ENCODE data around the gene EIF4G2. TPM values are rescaled to one million over a fixed set of nuclear protein-coding genes. Genes with fewer than 3 reads are reported as not detected.

Gene EIF4G2
- total and polyA plus RNA-seq, 2 experiments from 2014 or later: 358 to 788 TPM

DNA sequence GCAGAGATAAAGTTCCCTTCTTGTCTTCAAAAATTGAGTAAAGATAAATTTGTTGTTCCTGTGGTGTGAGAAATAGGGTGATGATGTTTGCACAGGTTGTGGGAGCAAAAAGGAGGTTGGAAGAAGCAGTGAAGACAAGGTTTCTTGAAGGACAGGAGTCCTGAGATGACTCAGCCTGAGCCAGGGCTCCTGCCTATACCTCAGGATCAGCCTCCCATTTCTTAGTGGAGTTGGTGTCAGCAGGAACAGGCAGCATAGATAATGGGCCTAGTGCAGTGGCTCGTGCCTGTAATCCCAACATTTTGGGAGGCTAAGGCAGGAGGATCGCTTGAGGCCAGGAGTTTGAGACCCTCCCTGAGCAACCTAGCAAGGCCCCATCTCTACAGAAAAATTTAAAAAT, 28.7 kb downstream of the EIF4G2 start (continued):
- TF ChIP-seq ZNF462 (CRISPR knock-in tag; IDR thresholded peaks at IDR 0.05) (no peak), STAT1 (IDR thresholded peaks at IDR 0.05; ENCODE audit: unreplicated experiment) (no peak), ZNF331 (CRISPR knock-in tag; IDR thresholded peaks at IDR 0.05; ENCODE audit: low read depth) (no peak), POLR2AphosphoS5 (IDR thresholded peaks at IDR 0.05; ENCODE audit: low read depth) (no peak)
- TF ChIP-seq, protein P1, sequence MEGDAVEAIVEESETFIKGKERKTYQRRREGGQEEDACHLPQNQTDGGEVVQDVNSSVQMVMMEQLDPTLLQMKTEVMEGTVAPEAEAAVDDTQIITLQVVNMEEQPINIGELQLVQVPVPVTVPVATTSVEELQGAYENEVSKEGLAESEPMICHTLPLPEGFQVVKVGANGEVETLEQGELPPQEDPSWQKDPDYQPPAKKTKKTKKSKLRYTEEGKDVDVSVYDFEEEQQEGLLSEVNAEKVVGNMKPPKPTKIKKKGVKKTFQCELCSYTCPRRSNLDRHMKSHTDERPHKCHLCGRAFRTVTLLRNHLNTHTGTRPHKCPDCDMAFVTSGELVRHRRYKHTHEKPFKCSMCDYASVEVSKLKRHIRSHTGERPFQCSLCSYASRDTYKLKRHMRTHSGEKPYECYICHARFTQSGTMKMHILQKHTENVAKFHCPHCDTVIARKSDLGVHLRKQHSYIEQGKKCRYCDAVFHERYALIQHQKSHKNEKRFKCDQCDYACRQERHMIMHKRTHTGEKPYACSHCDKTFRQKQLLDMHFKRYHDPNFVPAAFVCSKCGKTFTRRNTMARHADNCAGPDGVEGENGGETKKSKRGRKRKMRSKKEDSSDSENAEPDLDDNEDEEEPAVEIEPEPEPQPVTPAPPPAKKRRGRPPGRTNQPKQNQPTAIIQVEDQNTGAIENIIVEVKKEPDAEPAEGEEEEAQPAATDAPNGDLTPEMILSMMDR (conservative IDR thresholded peaks at IDR 0.05; ENCODE audit: low read depth in 2 of 2): no peak

- Mint-ChIP-seq H3K4me3 (no peak overlapping the region), H3K27ac (no peak overlapping the region), H3K27me3 (ENCODE audit: insufficient read depth, low read depth, poor library complexity) (no peaks in the 10 kb centered on the region), H3K9me3 (no peaks in the 10 kb centered on the region), H3K36me3 (ENCODE audit: low read depth) (peaks cover 40% of the 10 kb centered on the region), H3K4me1 (peaks cover 4% of the 10 kb centered on the region; the same call in 1 of the 3 replicates)
- 0 out of 2 replicates have a peak overlapping the region, but pooled peaks have one; percentile 6 for H3K27ac ChIP-seq (ENCODE audit: low read depth)
- no peak overlapping the region for H2AFZ ChIP-seq
- H3F3A ChIP-seq (replicated peaks; ENCODE audit: low read depth): no peaks in the 10 kb centered on the region
- no peak for ATAC-seq
- H4K20me1 ChIP-seq (replicated peaks; ENCODE audit: insufficient read depth): no peaks in the 10 kb centered on the region; the same call in 1 of the 2 replicates
- H3K36me3 ChIP-seq (ENCODE audit: insufficient read depth): peaks cover 15% of the 10 kb centered on the region
- H3K9me2 ChIP-seq (ENCODE audit: insufficient read depth): no peaks in the 10 kb centered on the region
- no peaks in the 10 kb centered on the region for H3K27me3 ChIP-seq (ENCODE audit: insufficient read depth)
- DNase-seq (ENCODE audit: low spot score): no peak
- H3K79me2 ChIP-seq (replicated peaks; ENCODE audit: insufficient read depth): no peaks in the 10 kb centered on the region
- no peak overlapping the region for H3K4me3 ChIP-seq
- no peaks in the 10 kb centered on the region for H3K4me1 ChIP-seq (ENCODE audit: insufficient read depth)
- no peak overlapping the region for H3K4me2 ChIP-seq
- no peak for TF ChIP-seq NANOG (IDR thresholded peaks at IDR 0.05; ENCODE audit: borderline replicate concordance)
- no peak for TF ChIP-seq ZNF331 (CRISPR knock-in tag; IDR thresholded peaks at IDR 0.05; ENCODE audit: low read depth)
- TF ChIP-seq CREB1 (CRISPR knock-in tag; IDR thresholded peaks at IDR 0.05; ENCODE audit: low read depth): no peak
- no peak for TF ChIP-seq ETS1 (IDR thresholded peaks at IDR 0.05)
- TF ChIP-seq EZH2 (IDR thresholded peaks at IDR 0.05; ENCODE audit: low read depth, unreplicated experiment): no peak
- no peak for TF ChIP-seq JUNB (IDR thresholded peaks at IDR 0.05; ENCODE audit: unreplicated experiment)
Measured at GRCh38 chr11:10779086-10779485, 29.6 kb downstream of the EIF4G2 start.

Data from GM23338 (cell line).